GM10266 (cell line): ENCODE results near the gene CEP162.
A peak's percentile ranks its signal among the peaks of the same experiment; 100 is the strongest.
"Not testable (repeated sequence)": the region's sequence is repeated elsewhere in the genome, so short reads cannot be mapped to it uniquely, and the experiment has no call there.

Source experiments
- DNase-seq: peaks from one replicate; pipeline ENCODE4 v3.0.0; 2012; ENCODE audit errors: extremely low spot score
- CTCF ChIP-seq: IDR thresholded peaks from 2 replicates; pipeline ENCODE4 v1.5.1; 2012; ENCODE audit warnings: mild to moderate bottlenecking, low read depth; ENCODE audit not compliant: control insufficient read depth, insufficient read depth; ENCODE audit errors: missing control alignments

CEP162 gene

GRCh38 chr6:84227044-84227433 is 404 bp downstream of the CEP162 start:
- no peak for DNase-seq
- no peak for TF ChIP-seq CTCF

DNA sequence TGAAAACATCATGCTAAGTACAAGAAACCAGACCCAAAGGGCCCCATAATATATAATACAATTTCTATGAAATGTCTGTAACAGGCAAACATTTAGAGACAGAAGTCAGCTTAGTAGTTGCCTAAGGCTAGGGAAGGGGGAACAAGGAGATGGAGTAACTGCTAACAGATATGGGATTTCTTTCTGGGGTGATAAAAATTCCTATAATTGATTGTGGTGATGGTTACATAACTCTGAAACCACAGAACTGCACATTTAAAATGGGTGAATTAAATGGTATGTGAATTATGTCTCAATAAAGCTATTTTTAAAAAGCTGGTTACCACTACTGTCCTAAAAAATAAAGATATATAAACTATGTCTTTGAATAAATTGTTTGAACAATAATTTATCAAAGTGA is 3.2 kb downstream of the CEP162 start:
- no peak for DNase-seq
- TF ChIP-seq CTCF: no peak

DNA sequence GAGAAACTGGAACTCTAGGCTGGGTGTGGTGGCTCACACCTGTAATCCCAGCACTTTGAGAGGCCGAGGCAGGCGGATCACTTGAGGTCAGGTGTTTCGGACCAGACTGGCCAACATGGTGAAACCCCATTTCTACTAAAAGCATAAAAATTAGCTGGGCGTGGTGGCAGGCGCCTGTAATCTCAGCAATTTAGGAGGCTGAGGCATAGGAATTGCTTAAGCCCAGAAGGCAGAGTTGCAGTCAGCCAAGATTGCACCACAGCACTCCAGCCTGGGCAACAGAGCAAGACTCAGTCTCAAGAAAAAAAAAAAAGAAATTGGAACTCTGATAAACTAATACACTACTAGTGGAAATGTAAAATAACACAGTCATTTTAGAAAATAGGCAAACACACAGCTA is 3.8 kb downstream of the CEP162 start:
- not testable (repeated sequence) for DNase-seq

GRCh38 chr6:84222426-84222825 is 5.0 kb downstream of the CEP162 start:
- no peak for DNase-seq
- TF ChIP-seq CTCF: no peak

DNA sequence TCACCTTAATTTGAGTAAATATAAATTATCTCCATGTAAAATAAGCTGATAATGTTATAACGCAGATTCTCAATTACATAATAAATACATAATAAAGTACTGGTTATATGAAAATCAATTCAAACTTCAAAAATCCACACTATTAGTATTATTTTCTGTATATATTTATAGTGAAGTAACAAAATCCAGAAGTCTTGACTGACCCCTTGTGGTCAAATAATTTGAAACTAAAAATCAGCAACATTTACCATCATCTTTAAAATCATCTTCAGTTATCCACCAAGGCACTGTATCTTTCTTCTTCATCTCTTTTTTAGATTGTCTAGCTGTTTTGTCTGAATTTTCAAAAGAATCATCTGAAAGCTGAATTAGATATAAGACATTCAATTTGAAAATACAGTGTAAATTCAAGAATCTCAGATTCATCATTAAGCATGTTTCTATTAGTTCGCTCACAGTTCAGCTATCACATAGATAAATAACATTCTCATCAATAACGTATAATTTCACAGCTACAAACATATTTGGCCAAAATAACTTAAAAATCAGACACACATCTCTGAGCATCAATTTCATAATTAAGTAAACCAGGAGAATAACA is 6.5 kb downstream of the CEP162 start:
- DNase-seq: no peak

DNA sequence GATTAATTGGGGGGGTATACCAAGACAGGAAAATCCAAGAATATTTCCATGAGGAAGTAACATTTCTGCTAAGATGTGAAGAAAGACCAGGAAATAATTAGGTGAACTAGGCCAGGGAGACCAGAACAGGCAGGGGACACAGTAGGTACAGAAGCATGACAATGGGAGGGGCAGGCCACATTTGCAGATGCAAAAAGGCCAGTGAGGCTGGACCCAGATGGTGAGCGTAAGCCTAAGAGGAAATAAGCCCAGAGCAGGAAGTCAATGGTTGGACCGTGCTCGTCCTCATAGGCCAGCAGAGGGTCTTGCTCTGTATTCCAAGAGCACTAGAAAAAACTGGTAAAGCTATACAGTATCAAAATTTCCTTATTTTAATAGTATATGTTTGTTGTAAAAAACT is 9.4 kb downstream of the CEP162 start:
- TF ChIP-seq CTCF: no peak
- no peak for DNase-seq

More for the DNA sequence above, 6.5 kb downstream of the CEP162 start:
- peak; percentile 35 for TF ChIP-seq CTCF

- TF ChIP-seq CTCF: no peak
- no peak for DNase-seq
Observed at GRCh38 chr6:84213217-84213616, 14.2 kb downstream of the CEP162 start.

DNA sequence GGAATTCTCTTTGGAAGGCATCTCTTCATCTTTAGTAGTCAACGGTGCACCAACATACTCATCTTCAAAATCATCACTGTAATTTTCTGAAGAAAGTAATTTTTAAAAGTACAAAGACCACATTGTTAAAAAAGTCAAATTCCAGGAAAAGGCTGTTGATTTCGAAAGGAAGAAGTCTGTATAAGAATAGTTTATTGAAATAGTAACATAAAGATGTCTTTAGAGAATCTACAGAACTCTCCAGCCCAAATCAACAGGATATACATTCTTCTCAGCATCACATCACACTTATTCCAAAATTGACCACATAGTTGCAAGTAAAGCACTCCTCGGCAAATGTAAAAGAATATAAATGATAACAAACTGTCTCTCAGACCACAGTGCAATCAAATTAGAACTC is 23.4 kb downstream of the CEP162 start:
- DNase-seq: no peak
- TF ChIP-seq CTCF: no peak

DNA sequence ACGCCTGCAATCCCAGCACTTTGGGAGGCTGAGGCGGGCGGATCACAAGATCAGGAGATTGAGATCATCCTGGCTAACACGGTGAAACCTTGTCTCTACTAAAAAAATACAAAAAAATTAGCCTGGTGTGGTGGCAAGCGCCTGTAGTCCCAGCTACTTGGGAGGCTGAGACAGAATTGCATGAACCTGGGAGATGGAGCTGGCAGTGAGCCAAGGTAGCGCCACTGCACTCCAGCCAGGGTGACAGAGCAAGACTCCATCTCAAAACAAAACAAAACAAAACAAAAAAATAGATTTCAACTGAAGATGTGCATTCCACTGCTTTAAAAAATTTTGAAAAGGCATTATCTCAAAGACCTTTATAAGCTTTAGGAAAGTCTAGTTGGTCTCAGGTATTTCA is 27.5 kb downstream of the CEP162 start:
- not testable (repeated sequence) for DNase-seq
